Thoracic aorta (tissue), 2 donors: ENCODE results near the gene TPO. TPM values are rescaled to one million over a fixed set of nuclear protein-coding genes. Genes with fewer than 3 reads are reported as not detected.

Experiments used
- ATAC-seq: fragments of 150-250 bp; one replicate; pipeline ENCODE4 v1.8.0; 2017; ENCODE audit warnings: low read depth; ENCODE audit not compliant: insufficient number of reproducible peaks, low FRiP score
- DNase-seq: peaks from one replicate; pipeline ENCODE4 v3.0.0-alpha.2; 2020; ENCODE audit warnings: low spot score
- H3K27ac ChIP-seq, 2 donors: fragments of 200-600 bp; sonication (generic); 1 replicate in 1 of 2; 2 replicates in 1 of 2; pipeline ENCODE4 v1.5.1; 2016; ENCODE audit warnings: mild to moderate bottlenecking in 2 of 2, moderate library complexity in 2 of 2
- H3K27me3 ChIP-seq: fragments of 200-600 bp; sonication (generic); replicated peaks from 2 replicates; pipeline ENCODE4 v1.6.0; 2016; ENCODE audit warnings: mild to moderate bottlenecking; ENCODE audit not compliant: insufficient read depth
- H3K36me3 ChIP-seq: fragments of 200-600 bp; sonication (generic); one replicate; pipeline ENCODE4 v1.5.1; 2016
- H3K4me1 ChIP-seq, 2 donors: fragments of 200-600 bp; sonication (generic); 1 replicate in 1 of 2; 2 replicates in 1 of 2; pipeline versions ENCODE4 v1.5.1 to v1.6.0; 2016; ENCODE audit warnings: low read depth in 2 of 2, mild to moderate bottlenecking in 1 of 2; ENCODE audit not compliant: control insufficient read depth in 1 of 2
- H3K4me3 ChIP-seq: fragments of 200-600 bp; sonication (generic); 2 replicates; pipeline ENCODE4 v1.5.1; 2016; ENCODE audit warnings: mild to moderate bottlenecking
- H3K9me3 ChIP-seq: fragments of 200-600 bp; sonication (generic); 2 replicates; pipeline ENCODE4 v1.5.1; 2016
- total RNA-seq, 2 donors: library from RNA; depleted of rRNA; stranded (reverse); fragments of >200 nt; gene quantifications; one replicate each; pipeline versions ENCODE4 v1.1.0 to v1.2.3, GENCODE V29; 2016
- TF ChIP-seq, protein P1 (sequence below): fragments of 200-600 bp; sonication (generic); IDR thresholded peaks from one replicate; pipeline ENCODE4 v1.5.1; 2019; ENCODE audit warnings: antibody characterized with exemption

TPO gene
- total RNA-seq, 2 donors from 2014 or later, result 8.1 to 24.1 TPM

DNA sequence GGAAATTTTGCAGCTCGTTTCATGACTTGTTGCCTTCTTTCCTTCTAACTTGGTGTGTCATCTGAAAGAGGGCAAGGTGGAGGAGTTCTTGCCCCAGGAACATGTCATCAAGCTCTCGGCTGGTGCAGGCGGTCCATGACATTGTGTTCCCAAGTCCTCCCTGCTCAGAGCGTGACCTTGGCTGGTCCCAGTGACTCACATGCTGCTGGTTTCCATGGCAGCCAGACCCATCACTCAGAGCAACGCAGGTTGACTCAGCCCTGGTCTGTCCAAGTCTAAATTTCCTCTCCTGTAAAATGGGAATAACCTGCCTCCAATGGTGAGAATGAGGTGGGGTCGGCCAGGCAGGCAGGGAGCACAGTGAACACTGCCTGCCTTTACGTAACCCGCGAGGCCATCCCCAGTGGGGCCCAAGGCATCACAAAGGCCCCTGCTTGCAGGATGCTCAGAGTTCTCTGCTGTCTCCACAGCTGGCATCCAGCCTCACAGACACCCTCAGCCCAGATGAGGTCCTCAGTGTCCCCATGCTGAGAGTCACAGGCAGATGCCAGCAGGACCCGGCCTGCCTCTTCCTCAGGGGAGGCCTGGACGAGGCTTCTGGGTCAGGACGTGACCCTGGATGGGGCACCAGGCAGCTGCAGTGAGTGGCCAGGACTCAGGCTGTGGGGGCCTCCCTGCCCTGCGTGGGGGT, 143.7 kb downstream of the TPO start:
- Histone ChIP-seq H3K4me3 (no peak overlapping the region), H3K36me3 (no peaks in the 10 kb centered on the region), H3K27me3 (no peaks in the 10 kb centered on the region), H3K27ac (no peak overlapping the region), H3K9me3 (no peaks in the 10 kb centered on the region), H3K4me1 (peaks cover 0 to 4% of the 10 kb centered on the region in 2 donors)
- no peak for ATAC-seq
- TF ChIP-seq, protein P1, sequence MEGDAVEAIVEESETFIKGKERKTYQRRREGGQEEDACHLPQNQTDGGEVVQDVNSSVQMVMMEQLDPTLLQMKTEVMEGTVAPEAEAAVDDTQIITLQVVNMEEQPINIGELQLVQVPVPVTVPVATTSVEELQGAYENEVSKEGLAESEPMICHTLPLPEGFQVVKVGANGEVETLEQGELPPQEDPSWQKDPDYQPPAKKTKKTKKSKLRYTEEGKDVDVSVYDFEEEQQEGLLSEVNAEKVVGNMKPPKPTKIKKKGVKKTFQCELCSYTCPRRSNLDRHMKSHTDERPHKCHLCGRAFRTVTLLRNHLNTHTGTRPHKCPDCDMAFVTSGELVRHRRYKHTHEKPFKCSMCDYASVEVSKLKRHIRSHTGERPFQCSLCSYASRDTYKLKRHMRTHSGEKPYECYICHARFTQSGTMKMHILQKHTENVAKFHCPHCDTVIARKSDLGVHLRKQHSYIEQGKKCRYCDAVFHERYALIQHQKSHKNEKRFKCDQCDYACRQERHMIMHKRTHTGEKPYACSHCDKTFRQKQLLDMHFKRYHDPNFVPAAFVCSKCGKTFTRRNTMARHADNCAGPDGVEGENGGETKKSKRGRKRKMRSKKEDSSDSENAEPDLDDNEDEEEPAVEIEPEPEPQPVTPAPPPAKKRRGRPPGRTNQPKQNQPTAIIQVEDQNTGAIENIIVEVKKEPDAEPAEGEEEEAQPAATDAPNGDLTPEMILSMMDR, result no peak
- DNase-seq, result no peak

DNA sequence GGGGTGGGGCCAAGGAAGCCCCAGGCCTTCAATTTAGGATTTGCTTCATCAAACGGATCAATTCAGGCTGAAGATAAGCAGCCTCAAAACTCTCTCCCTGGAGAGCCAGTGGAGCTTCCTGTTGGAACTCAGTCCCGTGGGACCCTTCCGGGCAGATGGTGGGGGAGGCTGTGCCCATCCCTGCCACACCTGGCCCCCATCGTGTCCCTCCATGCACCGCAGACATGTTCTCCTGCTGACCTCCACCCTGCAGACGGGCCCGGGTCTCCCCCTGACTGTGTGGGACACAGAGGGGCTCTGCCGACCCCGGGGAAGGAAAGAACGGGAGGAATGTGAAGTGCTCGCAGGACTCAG, 144.2 kb downstream of the TPO start:
- Histone ChIP-seq H3K27ac (no peak overlapping the region), H3K27me3 (no peaks in the 10 kb centered on the region), H3K4me3 (no peak overlapping the region), H3K4me1 (peaks cover 0 to 8% of the 10 kb centered on the region in 2 donors), H3K36me3 (no peaks in the 10 kb centered on the region), H3K9me3 (no peaks in the 10 kb centered on the region)
- ATAC-seq (no peak), DNase-seq (no peak)
- TF ChIP-seq, protein P1, result no peak

DNA sequence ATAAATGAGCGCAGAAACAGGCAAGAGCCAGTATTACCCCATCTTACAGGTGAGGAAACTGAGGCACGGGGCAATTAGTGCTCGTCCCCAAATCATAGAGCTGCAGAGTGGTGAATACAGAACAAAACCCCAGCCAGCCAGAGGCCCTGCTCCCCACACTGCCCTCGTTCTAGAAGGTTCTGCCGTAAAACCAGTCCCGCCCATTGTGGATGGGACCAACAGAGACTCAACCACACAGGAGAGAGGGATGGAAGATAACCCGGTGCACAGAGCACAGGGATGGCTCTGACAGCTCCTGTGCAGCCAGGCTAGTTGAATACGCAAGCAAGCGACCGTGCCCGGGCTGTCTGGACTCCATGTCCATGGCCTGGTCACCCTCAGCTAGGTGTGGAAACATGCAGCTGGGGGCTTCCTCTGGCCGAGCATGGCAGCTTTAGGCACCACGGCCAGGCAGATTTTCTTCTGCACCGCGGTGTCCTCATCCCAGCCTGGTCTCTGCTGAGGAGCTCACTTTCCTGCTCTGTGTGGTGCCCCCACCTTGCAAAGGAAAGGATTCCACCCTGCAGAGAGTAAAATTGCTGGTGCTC, 146.4 kb downstream of the TPO start:
- TF ChIP-seq, protein P1, result no peak

DNA sequence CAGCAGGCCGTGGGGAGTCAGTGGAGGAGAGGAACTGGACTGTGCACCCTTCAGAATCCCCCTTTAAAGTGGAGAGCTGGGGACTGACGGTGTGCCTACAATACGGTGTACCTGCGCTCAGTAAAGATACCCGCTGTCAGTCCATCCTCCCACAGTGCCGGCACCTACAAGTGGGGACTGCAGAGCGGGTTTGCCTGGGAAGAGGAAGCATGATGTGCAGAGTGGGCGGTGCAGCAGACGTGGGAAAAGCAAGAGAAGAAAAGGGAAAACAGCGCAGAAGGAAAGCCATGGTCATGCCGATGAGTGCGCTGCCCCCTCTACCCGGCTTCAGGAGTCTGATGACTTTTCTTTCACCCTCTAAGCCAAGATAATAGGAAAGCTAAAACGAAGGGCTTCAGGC, 148.0 kb downstream of the TPO start:
- peaks cover 0 to 8% of the 10 kb centered on the region in 2 donors for H3K4me1 ChIP-seq
- no peaks in the 10 kb centered on the region for H3K27me3 ChIP-seq
- no peak overlapping the region for H3K4me3 ChIP-seq
- DNase-seq (no peak), ATAC-seq (no peak)
- no peaks in the 10 kb centered on the region for H3K36me3 ChIP-seq
- no peak overlapping the region for H3K27ac ChIP-seq
- H3K9me3 ChIP-seq, result no peaks in the 10 kb centered on the region
- TF ChIP-seq, protein P1, result no peak

More for the DNA sequence above, 146.4 kb downstream of the TPO start:
- H3K27ac ChIP-seq, result no peak overlapping the region
- DNase-seq (no peak), ATAC-seq (no peak)
- no peak overlapping the region for H3K4me3 ChIP-seq
- no peaks in the 10 kb centered on the region for H3K27me3 ChIP-seq
- peaks cover 0 to 8% of the 10 kb centered on the region in 2 donors for H3K4me1 ChIP-seq
- no peaks in the 10 kb centered on the region for H3K36me3 ChIP-seq
- H3K9me3 ChIP-seq, result no peaks in the 10 kb centered on the region

DNA sequence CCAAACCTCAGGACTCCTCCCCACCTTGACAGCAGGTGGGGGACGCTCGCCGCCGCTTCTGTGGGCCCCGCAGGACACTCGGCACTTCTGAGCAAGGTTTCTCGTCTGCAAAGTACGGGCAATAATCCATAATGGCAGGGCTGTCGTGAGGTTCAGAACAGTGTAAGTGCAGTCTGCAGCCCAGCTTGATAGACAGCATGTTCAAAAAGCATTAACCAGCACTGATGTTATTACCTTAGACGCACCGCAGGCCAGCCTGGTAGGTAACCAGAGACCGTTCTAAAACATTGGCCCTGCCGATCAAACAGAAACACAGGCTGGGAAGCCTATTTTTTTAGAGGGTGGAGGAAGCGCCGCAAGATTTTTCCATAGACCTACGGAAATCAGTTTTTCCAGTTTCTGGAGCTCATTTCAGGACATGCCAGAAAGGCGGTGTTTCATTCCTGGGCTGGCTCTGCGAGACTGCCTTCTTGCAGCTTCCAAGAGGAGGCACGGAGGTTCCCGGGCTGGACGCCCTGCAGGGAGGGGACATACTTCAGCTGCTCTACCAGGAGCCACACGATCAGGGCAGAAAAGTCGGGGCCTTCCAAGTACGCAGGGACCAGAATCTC, 148.7 kb downstream of the TPO start:
- no peak for ATAC-seq
- H3K4me3 ChIP-seq, result peak overlapping the region; percentile 39
- no peak for DNase-seq

More for the DNA sequence above, 148.7 kb downstream of the TPO start:
- H3K27ac ChIP-seq, result no peak overlapping the region
- H3K36me3 ChIP-seq, result no peaks in the 10 kb centered on the region
- H3K27me3 ChIP-seq, result no peaks in the 10 kb centered on the region
- H3K4me1 ChIP-seq, result peaks cover 0 to 8% of the 10 kb centered on the region in 2 donors
- no peaks in the 10 kb centered on the region for H3K9me3 ChIP-seq
- TF ChIP-seq, protein P1, result no peak
